CD4-positive, alpha-beta T cell (primary cell): ENCODE measurements around the gene RUNX1. TPM values are rescaled to one million over a fixed set of nuclear protein-coding genes. Genes with fewer than 3 reads are reported as not detected.

Experiments
- ATAC-seq: fragments of 200-7000 bp; cut with Tn5 transposase; one replicate; pipeline ENCODE4 v1.10.0; 2022; ENCODE audit warnings: mild to moderate bottlenecking; ENCODE audit not compliant: poor library complexity
- CTCF ChIA-PET: fragments of 350-600 bp; sonication (Branson Sonifier 250); formaldehyde crosslinking; loops from one replicate; lab custom pipeline; 2021; ENCODE audit warnings: antibody characterized with exemption, inconsistent platforms; lab: Charles Lee
- POLR2A ChIA-PET: fragments of 350-600 bp; sonication (Branson Sonifier 250); formaldehyde crosslinking; loops from one replicate; lab custom pipeline; 2021; ENCODE audit warnings: antibody characterized with exemption, inconsistent platforms; lab: Charles Lee
- DNase-seq, 14 experiments: peaks; one replicate each; pipeline ENCODE4 v3.0.0-alpha.2; 2013 to 2020; ENCODE audit warnings: mixed read lengths in 2 of 14
- H3K27ac ChIP-seq, 2 donors: one replicate each; pipeline versions ENCODE4 v1.5.1 to v1.7.0; 2013; ENCODE audit warnings: low read length in 2 of 2, low read depth in 1 of 2, mild to moderate bottlenecking in 1 of 2
- H3K27me3 ChIP-seq, 2 experiments: 1 replicate in 1 of 2; 2 replicates in 1 of 2; pipeline versions ENCODE4 v1.6.1 to v1.7.0; 2013; ENCODE audit warnings: low read length in 2 of 2, control low read depth in 1 of 2, mild to moderate bottlenecking in 1 of 2, moderate library complexity in 1 of 2; ENCODE audit not compliant: insufficient read depth in 2 of 2, control insufficient read depth in 1 of 2
- H3K36me3 ChIP-seq: one replicate; pipeline ENCODE4 v1.6.1; 2013; ENCODE audit warnings: low read length, control low read depth; ENCODE audit not compliant: insufficient read depth
- H3K4me1 ChIP-seq: one replicate; pipeline ENCODE4 v1.6.1; 2013; ENCODE audit warnings: low read length, control low read depth; ENCODE audit not compliant: insufficient read depth
- H3K4me3 ChIP-seq: one replicate; pipeline ENCODE4 v1.5.1; 2013; ENCODE audit warnings: mild to moderate bottlenecking, low read length, moderate library complexity
- H3K9me3 ChIP-seq, 2 experiments: 1 replicate in 1 of 2; 2 replicates in 1 of 2; pipeline versions ENCODE4 v1.6.1 to v1.7.0; 2013; ENCODE audit warnings: low read length in 2 of 2, mild to moderate bottlenecking in 2 of 2, control low read depth in 1 of 2, moderate library complexity in 1 of 2; ENCODE audit not compliant: control insufficient read depth in 1 of 2, insufficient read depth in 1 of 2
- H3K27ac Mint-ChIP-seq: one replicate; pipeline ENCODE4 v1.8.0; 2020; ENCODE audit warnings: mixed read lengths
- H3K27me3 Mint-ChIP-seq: one replicate; pipeline ENCODE4 v1.8.0; 2021; ENCODE audit warnings: mixed read lengths
- H3K36me3 Mint-ChIP-seq: one replicate; pipeline ENCODE4 v1.8.0; 2021; ENCODE audit warnings: low read depth, mixed read lengths
- H3K4me1 Mint-ChIP-seq: one replicate; pipeline ENCODE4 v1.8.0; 2021; ENCODE audit warnings: low read depth, mixed read lengths
- H3K4me3 Mint-ChIP-seq: one replicate; pipeline ENCODE4 v1.8.0; 2020; ENCODE audit warnings: mild to moderate bottlenecking, mixed read lengths
- H3K9me3 Mint-ChIP-seq: one replicate; pipeline ENCODE4 v1.8.0; 2020; ENCODE audit warnings: mixed read lengths
- intact Hi-C, 2 experiments: fragments of 100-400 bp; cut with DNase I in 1 of 2; cut with micrococcal nuclease in 1 of 2; formaldehyde crosslinking; loops; one replicate each; pipeline versions ENCODE4 v1.15.1 to v1.9.0; 2023 to 2025; cut with DNase I, micrococcal nuclease
- total RNA-seq, 174 experiments: library from RNA in 2 of 174; stranded (reverse) in 2 of 174; gene quantifications; one replicate each; pipeline ENCODE4 v1.2.3 and lab custom pipeline; 2021 to 2026
- TF ChIP-seq, protein P1 (sequence below): fragments of 200-600 bp; IDR thresholded peaks from one replicate; pipeline ENCODE4 v1.8.0; 2022; ENCODE audit warnings: antibody characterized with exemption, mild to moderate bottlenecking

RUNX1 gene
- total RNA-seq, 2 experiments from 2014 or later: 71.7 to 74.3 TPM

DNA sequence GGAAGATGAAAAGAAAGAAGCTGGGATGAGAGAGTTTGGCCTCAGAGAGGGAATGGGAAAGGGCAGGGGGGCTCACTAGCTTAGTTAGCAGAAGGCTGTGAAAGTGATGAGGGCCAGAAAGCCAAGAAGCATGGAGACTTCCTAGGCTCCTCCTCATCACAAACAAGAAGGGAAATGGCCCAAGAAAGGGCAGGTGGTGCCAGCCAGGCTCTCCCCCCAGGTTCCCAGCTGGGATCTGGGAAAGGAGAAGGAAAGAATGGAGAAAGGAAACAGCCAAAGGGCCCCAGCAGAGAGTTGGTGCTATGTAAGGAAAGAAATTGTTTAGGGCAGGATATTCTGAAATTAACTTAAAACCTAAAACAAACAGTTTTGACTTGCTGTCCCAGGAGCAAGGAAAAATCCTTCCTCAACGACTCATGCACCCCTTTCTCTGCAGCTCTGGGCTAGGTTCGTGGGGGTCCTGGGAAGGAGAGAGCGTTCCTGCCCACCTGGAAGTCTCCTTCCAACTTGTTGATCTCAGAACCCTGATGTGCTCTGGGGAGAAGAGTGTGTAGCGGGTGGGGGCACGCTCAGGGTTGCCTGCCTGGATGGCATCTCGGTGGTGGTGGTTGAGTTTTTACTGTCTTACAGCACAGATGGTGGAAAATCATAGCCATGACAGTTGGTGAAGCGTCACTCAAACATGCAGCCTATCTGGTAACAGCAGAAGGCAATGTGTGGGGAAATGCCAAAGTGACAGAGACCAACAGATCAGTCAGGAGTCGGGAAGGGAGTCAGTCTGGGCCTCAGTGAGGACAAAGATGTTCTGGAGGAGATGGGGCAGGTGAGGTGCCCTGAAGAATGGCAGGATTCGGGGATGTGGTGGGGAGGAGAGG is 233.0 kb downstream of the RUNX1 start:
- H3K27ac ChIP-seq: no peak overlapping the region
- H3K9me3 Mint-ChIP-seq: no peaks in the 10 kb centered on the region
- no peaks in the 10 kb centered on the region for H3K27me3 Mint-ChIP-seq
- intact Hi-C loops: no loop called here
- H3K27ac Mint-ChIP-seq: peak overlapping the region; percentile 57
- H3K4me3 ChIP-seq: no peak overlapping the region
- ChIA-PET POLR2A (no interaction called here), CTCF (no interaction called here)
- no peak overlapping the region for H3K4me3 Mint-ChIP-seq
- H3K9me3 ChIP-seq: no peaks in the 10 kb centered on the region
- peaks cover 50% of the 10 kb centered on the region for H3K4me1 ChIP-seq
- H3K36me3 Mint-ChIP-seq: peaks cover 96% of the 10 kb centered on the region
- H3K36me3 ChIP-seq: peaks cover 81% of the 10 kb centered on the region
- DNase-seq (no peak), ATAC-seq (no peak)
- H3K4me1 Mint-ChIP-seq: peaks cover 63% of the 10 kb centered on the region
- TF ChIP-seq, protein P1, sequence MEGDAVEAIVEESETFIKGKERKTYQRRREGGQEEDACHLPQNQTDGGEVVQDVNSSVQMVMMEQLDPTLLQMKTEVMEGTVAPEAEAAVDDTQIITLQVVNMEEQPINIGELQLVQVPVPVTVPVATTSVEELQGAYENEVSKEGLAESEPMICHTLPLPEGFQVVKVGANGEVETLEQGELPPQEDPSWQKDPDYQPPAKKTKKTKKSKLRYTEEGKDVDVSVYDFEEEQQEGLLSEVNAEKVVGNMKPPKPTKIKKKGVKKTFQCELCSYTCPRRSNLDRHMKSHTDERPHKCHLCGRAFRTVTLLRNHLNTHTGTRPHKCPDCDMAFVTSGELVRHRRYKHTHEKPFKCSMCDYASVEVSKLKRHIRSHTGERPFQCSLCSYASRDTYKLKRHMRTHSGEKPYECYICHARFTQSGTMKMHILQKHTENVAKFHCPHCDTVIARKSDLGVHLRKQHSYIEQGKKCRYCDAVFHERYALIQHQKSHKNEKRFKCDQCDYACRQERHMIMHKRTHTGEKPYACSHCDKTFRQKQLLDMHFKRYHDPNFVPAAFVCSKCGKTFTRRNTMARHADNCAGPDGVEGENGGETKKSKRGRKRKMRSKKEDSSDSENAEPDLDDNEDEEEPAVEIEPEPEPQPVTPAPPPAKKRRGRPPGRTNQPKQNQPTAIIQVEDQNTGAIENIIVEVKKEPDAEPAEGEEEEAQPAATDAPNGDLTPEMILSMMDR: no peak
- no peaks in the 10 kb centered on the region for H3K27me3 ChIP-seq

DNA sequence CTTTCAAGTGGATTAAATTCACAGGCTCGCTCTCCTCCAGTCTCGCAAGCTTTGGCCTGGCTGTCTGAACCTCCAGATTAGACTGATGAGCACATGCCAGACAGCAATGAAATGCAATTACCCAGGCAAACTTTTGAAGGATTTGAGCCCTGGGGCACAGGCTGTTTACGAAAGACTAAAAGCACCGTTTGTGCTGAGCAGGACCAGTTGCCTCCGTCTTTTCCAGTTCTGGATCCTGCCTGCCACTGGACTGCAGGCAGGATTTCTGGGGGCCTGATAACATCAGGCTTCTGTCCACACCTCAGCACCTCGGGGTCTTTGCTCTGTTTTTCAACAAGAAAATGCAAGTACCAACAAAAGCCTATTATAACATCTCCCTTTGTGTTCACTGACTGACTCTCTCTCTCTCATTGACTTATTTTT is 234.6 kb downstream of the RUNX1 start:
- DNase-seq (no peak), ATAC-seq (no peak)
- TF ChIP-seq, protein P1: no peak
- Mint-ChIP-seq H3K27me3 (no peaks in the 10 kb centered on the region), H3K27ac (peak overlapping the region; percentile 57), H3K4me1 (peaks cover 78% of the 10 kb centered on the region), H3K36me3 (peaks cover 96% of the 10 kb centered on the region), H3K4me3 (no peak overlapping the region), H3K9me3 (no peaks in the 10 kb centered on the region)
- H3K9me3 ChIP-seq: no peaks in the 10 kb centered on the region
- peaks cover 79% of the 10 kb centered on the region for H3K36me3 ChIP-seq
- no peaks in the 10 kb centered on the region for H3K27me3 ChIP-seq
- H3K4me3 ChIP-seq: no peak overlapping the region
- intact Hi-C loops: no loop called here
- peaks cover 65% of the 10 kb centered on the region for H3K4me1 ChIP-seq
- POLR2A ChIA-PET: no interaction called here
- CTCF ChIA-PET: no interaction called here
- H3K27ac ChIP-seq: no peak overlapping the region

DNA sequence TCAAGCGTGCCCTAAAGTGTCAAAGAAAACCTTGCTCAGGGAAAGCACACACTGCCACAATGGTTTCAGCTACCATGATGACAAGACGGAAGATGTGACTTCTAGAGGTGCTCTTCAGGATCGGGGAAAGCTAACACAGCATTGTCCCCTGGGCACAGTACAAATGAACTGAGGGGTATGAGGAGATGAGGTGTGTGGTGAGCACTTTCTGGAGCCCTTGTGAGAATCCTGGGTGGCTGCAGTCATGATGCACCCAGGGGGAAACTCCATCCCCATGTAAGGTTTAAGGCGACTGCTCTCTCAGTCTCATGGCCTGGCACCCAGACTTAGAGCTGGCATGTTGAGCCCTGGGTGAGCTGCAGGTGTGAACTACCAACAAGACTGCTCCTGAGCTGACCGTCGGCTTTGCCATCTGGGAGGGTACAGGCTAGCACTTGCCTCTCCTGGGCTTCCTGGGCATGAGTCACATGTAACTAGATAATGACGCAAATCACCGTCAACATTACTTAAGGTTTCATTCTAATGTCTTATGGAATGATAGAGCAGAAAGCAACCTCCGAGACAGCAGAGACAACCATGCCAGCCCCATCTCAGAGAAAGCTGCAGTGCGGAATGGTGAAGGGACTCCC is 235.7 kb downstream of the RUNX1 start:
- Mint-ChIP-seq H3K4me1 (peaks cover 83% of the 10 kb centered on the region), H3K36me3 (peaks cover 98% of the 10 kb centered on the region), H3K9me3 (no peaks in the 10 kb centered on the region), H3K4me3 (no peak overlapping the region), H3K27ac (peak overlapping the region; percentile 94), H3K27me3 (no peaks in the 10 kb centered on the region)
- H3K27me3 ChIP-seq: no peaks in the 10 kb centered on the region
- DNase-seq: no peak
- no peak overlapping the region for H3K4me3 ChIP-seq
- H3K4me1 ChIP-seq: peaks cover 77% of the 10 kb centered on the region
- no peaks in the 10 kb centered on the region for H3K9me3 ChIP-seq
- POLR2A ChIA-PET: no interaction called here
- H3K27ac ChIP-seq: no peak overlapping the region
- ATAC-seq: no peak
- TF ChIP-seq, protein P1: no peak
- peaks cover 71% of the 10 kb centered on the region for H3K36me3 ChIP-seq
- CTCF ChIA-PET: no interaction called here
- intact Hi-C loops: no loop called here
